ES-I3 (cell line): ENCODE measurements around the gene MBD3L2B.
"Not testable (repeated sequence)": the region's sequence is repeated elsewhere in the genome, so short reads cannot be mapped to it uniquely, and the experiment has no call there.

Experiments
- H3K36me3 ChIP-seq: 2 replicates; pipeline ENCODE4 v1.6.1; 2013; ENCODE audit warnings: mild to moderate bottlenecking, low read length, control low read depth, moderate library complexity; ENCODE audit not compliant: insufficient read depth
- H3K4me1 ChIP-seq: 2 replicates; pipeline ENCODE4 v1.6.1; 2013; ENCODE audit warnings: mild to moderate bottlenecking, control low read depth, low read length; ENCODE audit not compliant: insufficient read depth
- H3K9ac ChIP-seq: 2 replicates; pipeline ENCODE4 v1.6.1; 2013; ENCODE audit warnings: low read depth, mild to moderate bottlenecking, low read length, moderate library complexity
- H3K9me3 ChIP-seq: 2 replicates; pipeline ENCODE4 v1.6.1; 2013; ENCODE audit warnings: mild to moderate bottlenecking, low read length, moderate library complexity; ENCODE audit not compliant: control insufficient read depth, insufficient read depth

The MBD3L2B gene

GRCh38 chr19:7021331-7021730 is at the start of gene MBD3L2B:
MBD3L2B (minus strand) TSS chr19:7021431; CDS start chr19:7021397, 34 bp downstream.
- not testable (repeated sequence) for H3K9ac ChIP-seq, H3K9me3 ChIP-seq, H3K36me3 ChIP-seq, H3K4me1 ChIP-seq

DNA sequence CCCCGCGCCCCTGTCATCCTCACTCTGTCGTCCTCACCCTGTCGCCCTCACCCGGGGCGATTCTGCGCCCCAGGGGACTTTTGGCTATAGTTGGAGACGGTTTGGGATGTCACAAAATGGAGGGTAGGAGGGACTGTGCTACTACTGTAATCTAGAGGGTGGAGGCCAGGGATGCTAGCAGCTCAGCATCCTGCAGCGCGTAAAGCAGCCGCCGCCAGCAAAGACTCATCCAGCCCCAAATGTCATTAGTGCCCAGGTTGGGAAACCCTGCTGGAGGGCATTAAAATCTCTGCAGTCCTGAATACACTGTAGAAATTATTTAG is 48.6 kb upstream of the MBD3L2B start:
- H3K4me1 ChIP-seq = no peaks in the 10 kb centered on the region; the same call in 1 of the 2 replicates
- peaks cover 16% of the 10 kb centered on the region for H3K36me3 ChIP-seq
- no peaks in the 10 kb centered on the region for H3K9me3 ChIP-seq
- H3K9ac ChIP-seq = peak overlapping the region; percentile 97

DNA sequence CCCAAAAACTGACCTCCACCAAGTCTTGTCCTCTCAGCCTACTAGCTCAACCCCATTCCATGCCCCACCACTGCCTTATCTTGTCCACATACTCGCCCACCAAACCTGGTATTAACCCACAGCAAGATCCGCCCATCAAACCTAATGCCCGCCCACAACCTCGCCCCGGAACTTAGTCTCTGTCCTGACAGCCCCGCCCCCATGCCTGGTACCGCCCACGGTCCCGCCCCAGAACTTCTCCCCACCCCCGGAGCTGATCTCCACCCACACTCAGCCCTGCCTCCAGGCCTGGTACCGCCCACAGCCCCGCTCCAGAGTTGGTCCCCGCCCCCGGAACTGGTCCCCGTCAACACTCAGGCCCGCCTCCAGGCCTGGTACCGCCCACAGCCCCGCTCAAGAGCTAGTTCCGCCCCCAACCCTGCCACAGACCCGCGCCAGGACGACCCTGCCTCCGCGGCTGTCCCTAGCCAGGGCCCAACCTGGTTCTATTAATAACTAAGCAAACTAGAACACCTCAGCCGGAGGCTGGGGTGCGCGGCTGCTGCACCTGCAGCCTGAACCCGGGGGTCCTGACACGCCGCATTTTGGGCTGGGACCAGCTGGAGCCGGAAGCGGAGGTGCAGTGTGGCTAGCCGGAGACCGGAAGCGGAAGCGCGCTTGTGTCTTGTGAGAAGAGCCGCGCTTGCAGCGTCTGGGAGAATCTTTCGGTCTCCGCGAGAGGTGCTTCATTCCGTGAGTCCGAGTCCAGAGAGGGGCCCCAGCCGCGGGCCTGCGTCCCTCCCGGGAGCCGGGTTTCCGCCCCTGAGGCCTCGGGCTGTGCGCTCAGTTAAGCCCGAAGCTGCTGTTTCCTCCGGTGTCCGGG is 48.0 kb upstream of the MBD3L2B start, which contains the start of gene ZNF557:
ZNF557 (plus strand) TSS at position 662 of the 862 bp plus-strand sequence. CDS start 5,372 bp downstream, outside the sequence.
- peak within 1 kb of the TSS; percentile 97 for H3K9ac ChIP-seq

DNA sequence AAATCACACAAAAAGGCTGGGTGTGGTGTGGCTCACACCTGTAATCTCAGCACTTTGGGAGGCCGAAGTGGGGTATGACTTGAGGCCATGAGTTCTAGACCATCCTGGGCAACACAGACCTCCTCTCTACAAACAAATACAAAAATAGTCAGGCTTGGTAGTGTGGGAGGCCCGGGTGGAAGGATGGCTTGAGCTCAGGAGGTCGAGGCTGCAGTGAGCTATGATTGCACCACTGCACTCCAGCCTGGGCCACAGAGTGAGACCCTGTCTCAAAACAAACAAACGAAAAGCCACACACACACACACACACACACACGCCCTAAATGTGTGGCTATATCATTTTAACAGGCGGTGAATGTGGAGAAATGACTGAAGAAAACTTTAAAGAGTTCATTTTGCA is 47.4 kb upstream of the MBD3L2B start:
- no peak overlapping the region for H3K9ac ChIP-seq

More for the DNA sequence above, 48.0 kb upstream of the MBD3L2B start, which contains the start of gene ZNF557:
- H3K9me3 ChIP-seq = no peaks in the 10 kb centered on the region
- H3K36me3 ChIP-seq = peaks cover 16% of the 10 kb centered on the region
- no peaks in the 10 kb centered on the region; the same call in 1 of the 2 replicates for H3K4me1 ChIP-seq

GRCh38 chr19:7067716-7068115 is 46.5 kb upstream of the MBD3L2B start:
- Histone ChIP-seq H3K9me3 (no peaks in the 10 kb centered on the region), H3K36me3 (peaks cover 9% of the 10 kb centered on the region), H3K4me1 (no peaks in the 10 kb centered on the region; the same call in 1 of the 2 replicates), H3K9ac (no peak overlapping the region)

More for the DNA sequence above, 47.4 kb upstream of the MBD3L2B start:
- Histone ChIP-seq H3K4me1 (no peaks in the 10 kb centered on the region; the same call in 1 of the 2 replicates), H3K9me3 (no peaks in the 10 kb centered on the region), H3K36me3 (peaks cover 14% of the 10 kb centered on the region)

- not testable (repeated sequence) for H3K9ac ChIP-seq, H3K36me3 ChIP-seq, H3K4me1 ChIP-seq, H3K9me3 ChIP-seq
Measured at GRCh38 chr19:7067122-7067521, 45.9 kb upstream of the MBD3L2B start.

- H3K4me1 ChIP-seq = no peaks in the 10 kb centered on the region; the same call in 1 of the 2 replicates
- H3K9ac ChIP-seq = no peak overlapping the region
- H3K36me3 ChIP-seq = no peaks in the 10 kb centered on the region
- H3K9me3 ChIP-seq = no peaks in the 10 kb centered on the region
Measured at GRCh38 chr19:7063764-7064418, 42.7 kb upstream of the MBD3L2B start.

DNA sequence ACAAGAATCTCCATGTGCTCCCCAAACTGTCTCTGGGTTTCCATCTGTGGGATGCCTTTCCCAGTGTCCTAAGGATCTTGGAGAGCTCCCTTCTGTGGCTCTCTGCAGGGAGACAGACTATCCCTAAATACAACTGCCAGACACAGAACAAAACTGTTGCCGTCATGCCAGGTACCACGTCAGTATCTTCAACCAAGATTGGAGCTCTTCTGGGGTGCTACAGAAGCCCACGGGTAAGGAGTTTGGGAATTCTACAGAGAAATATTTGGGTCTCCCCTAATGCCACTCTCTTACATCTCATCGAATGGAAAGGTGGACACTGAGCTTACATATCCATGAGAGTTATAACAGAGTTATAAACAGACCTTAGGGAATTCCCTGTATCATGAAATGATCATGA is 42.1 kb upstream of the MBD3L2B start:
- Histone ChIP-seq H3K4me1 (no peaks in the 10 kb centered on the region), H3K9ac (no peak overlapping the region), H3K36me3 (no peaks in the 10 kb centered on the region), H3K9me3 (no peaks in the 10 kb centered on the region)

GRCh38 chr19:7059977-7060376 is 38.7 kb upstream of the MBD3L2B start:
- H3K9me3 ChIP-seq, H3K36me3 ChIP-seq, H3K9ac ChIP-seq, H3K4me1 ChIP-seq: not testable (repeated sequence)

DNA sequence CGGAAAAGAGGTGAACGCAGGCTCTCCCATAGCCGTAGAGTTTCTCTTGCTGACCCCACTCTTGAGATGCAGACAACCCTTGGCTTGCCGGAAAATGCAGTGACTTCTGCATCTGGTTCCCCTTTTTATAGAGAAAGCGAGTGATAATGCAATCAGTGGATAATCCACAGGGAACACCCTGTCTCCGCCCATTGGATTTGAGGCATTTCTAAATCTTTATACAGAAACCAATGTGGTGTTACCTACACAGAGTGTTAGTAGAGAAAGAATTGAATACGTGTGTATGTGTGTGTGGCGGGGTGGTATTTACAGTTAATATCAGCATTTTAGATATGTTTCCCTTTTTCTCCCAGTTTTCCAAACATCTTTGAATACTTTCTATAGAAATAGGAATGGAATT is 37.3 kb upstream of the MBD3L2B start, which contains the start of gene MBD3L3:
MBD3L3 (minus strand) TSS at position 101 of the 400 bp plus-strand sequence; CDS start at position 30, 71 bp downstream.
- not testable (repeated sequence) for H3K4me1 ChIP-seq, H3K9ac ChIP-seq, H3K36me3 ChIP-seq, H3K9me3 ChIP-seq

- H3K9me3 ChIP-seq, H3K36me3 ChIP-seq, H3K9ac ChIP-seq, H3K4me1 ChIP-seq: not testable (repeated sequence)
Measured at GRCh38 chr19:7056371-7056770, 35.1 kb upstream of the MBD3L2B start.

- not testable (repeated sequence) for H3K9me3 ChIP-seq, H3K36me3 ChIP-seq, H3K4me1 ChIP-seq, H3K9ac ChIP-seq
Measured at GRCh38 chr19:7055679-7056078, 34.4 kb upstream of the MBD3L2B start.

GRCh38 chr19:7054635-7055368 is 33.6 kb upstream of the MBD3L2B start:
- not testable (repeated sequence) for H3K9ac ChIP-seq, H3K36me3 ChIP-seq, H3K9me3 ChIP-seq, H3K4me1 ChIP-seq

GRCh38 chr19:7052896-7053295 is 31.7 kb upstream of the MBD3L2B start:
- not testable (repeated sequence) for H3K36me3 ChIP-seq, H3K9me3 ChIP-seq, H3K4me1 ChIP-seq, H3K9ac ChIP-seq
